Ishikawa (cell line): ENCODE data around the gene SPEF2.

Source experiments
- EP300 ChIP-seq: IDR thresholded peaks from 2 replicates; pipeline ENCODE4 v1.6.1; 2012; ENCODE audit warnings: borderline replicate concordance
- RAD21 ChIP-seq: IDR thresholded peaks from 2 replicates; pipeline ENCODE4 v1.6.1; 2012; ENCODE audit warnings: low read depth
- TAF1 ChIP-seq: IDR thresholded peaks from 2 replicates; pipeline ENCODE4 v1.6.1; 2012; ENCODE audit warnings: low read depth, mild to moderate bottlenecking
- YY1 ChIP-seq: IDR thresholded peaks from 2 replicates; pipeline ENCODE4 v1.6.1; 2012; ENCODE audit warnings: low read depth
- ZBTB7A ChIP-seq: IDR thresholded peaks from 2 replicates; pipeline ENCODE4 v1.6.1; 2012; ENCODE audit warnings: low read depth
- TF ChIP-seq, protein P1 (sequence below): IDR thresholded peaks from 2 replicates; pipeline ENCODE4 v1.6.1; 2012

DNA sequence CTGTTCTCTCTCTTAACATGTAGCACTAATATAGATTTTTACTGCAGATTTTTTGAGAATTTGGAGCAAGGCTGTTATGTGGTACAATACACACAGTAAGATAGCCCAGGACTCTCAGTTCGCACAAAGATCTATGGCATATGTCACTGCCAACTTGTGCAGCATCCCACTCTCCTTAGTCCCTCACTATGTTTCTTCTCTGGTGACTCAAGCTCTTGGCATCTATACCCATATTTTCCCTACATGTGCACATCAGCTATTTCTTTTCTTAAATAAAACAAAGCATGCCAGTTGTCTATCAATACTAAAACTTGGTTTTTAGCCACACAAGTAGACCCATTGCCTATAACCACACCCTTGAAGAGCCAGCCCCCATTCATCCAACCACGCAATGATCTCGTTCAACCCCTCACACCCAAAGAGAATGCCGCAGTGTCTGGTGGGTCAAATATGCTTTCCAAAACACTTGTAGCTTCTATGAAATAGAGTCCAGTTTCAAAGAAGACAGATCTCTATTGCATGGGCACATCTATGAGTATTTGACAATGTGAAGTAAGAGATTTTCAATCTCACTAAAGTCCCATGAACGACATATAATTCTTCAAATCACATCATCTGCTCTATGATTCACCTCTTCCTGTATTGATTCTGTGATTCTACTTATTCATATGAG, 220.8 kb downstream of the SPEF2 start:
- TF ChIP-seq EP300 (no peak), YY1 (no peak), TAF1 (no peak), ZBTB7A (no peak), RAD21 (no peak)
- TF ChIP-seq, protein P1, sequence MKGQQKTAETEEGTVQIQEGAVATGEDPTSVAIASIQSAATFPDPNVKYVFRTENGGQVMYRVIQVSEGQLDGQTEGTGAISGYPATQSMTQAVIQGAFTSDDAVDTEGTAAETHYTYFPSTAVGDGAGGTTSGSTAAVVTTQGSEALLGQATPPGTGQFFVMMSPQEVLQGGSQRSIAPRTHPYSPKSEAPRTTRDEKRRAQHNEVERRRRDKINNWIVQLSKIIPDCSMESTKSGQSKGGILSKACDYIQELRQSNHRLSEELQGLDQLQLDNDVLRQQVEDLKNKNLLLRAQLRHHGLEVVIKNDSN, result no peak
